AG08396 (cell line): Measurements from ENCODE around the gene NUMB.
A peak's percentile ranks its signal among the peaks of the same experiment; 100 is the strongest.

Source experiments
- DNase-seq: peaks from one replicate; pipeline ENCODE4 v3.0.0; 2012; ENCODE audit warnings: low spot score, mixed read lengths

The NUMB gene

GRCh38 chr14:73232984-73233383 is 225.4 kb downstream of the NUMB start:
- DNase-seq: no peak

GRCh38 chr14:73231981-73232851 is 226.1 kb downstream of the NUMB start:
- peak; percentile 25 for DNase-seq

GRCh38 chr14:73230051-73230450 is 228.3 kb downstream of the NUMB start:
- no peak for DNase-seq

GRCh38 chr14:73227812-73228781 is 230.2 kb downstream of the NUMB start:
- DNase-seq: peak; percentile 66

GRCh38 chr14:73225496-73225895 is 232.8 kb downstream of the NUMB start:
- DNase-seq: no peak
